Nephron (organoid): ENCODE data around the gene LDB3.
A peak's percentile ranks its signal among the peaks of the same experiment; 100 is the strongest.
"Not testable (repeated sequence)": the region's sequence is repeated elsewhere in the genome, so short reads cannot be mapped to it uniquely, and the experiment has no call there.

Source experiments
- H3K27ac Mint-ChIP-seq, 3 experiments: 2 replicates each; pipeline ENCODE4 v1.8.0; 2020; ENCODE audit warnings: mixed read lengths in 3 of 3, mild to moderate bottlenecking in 2 of 3, moderate library complexity in 1 of 3
- H3K27me3 Mint-ChIP-seq: 2 replicates; pipeline ENCODE4 v1.8.0; 2021; ENCODE audit warnings: low read depth, mild to moderate bottlenecking, moderate library complexity, mixed read lengths
- H3K36me3 Mint-ChIP-seq: 2 replicates; pipeline ENCODE4 v1.8.0; 2020; ENCODE audit warnings: low read depth, mixed read lengths
- H3K4me1 Mint-ChIP-seq: 2 replicates; pipeline ENCODE4 v1.8.0; 2020; ENCODE audit warnings: mixed read lengths
- H3K4me3 Mint-ChIP-seq, 3 experiments: 2 replicates each; pipeline ENCODE4 v1.8.0; 2020; ENCODE audit warnings: mild to moderate bottlenecking in 3 of 3, mixed read lengths in 3 of 3, moderate library complexity in 2 of 3
- H3K9me3 Mint-ChIP-seq: 2 replicates; pipeline ENCODE4 v1.8.0; 2020; ENCODE audit warnings: mixed read lengths
- CTCF ChIP-seq, 3 experiments: fragments of 200-600 bp; sonication (generic); IDR thresholded peaks; one replicate each; pipeline ENCODE4 v1.5.0; 2021; ENCODE audit warnings: antibody characterized with exemption in 3 of 3; ENCODE audit not compliant: unreplicated experiment in 3 of 3

LDB3 gene

GRCh38 chr10:86635402-86635801 lies 32.9 kb upstream of the LDB3 start:
- TF ChIP-seq CTCF (IDR thresholded peaks at IDR 0.05; ENCODE audit: unreplicated experiment in 3 of 3), result no peak
- Mint-ChIP-seq H3K4me3 (no peak overlapping the region), H3K27me3 (peaks cover 40% of the 10 kb centered on the region), H3K27ac (no peak overlapping the region), H3K9me3 (no peaks in the 10 kb centered on the region), H3K4me1 (peaks cover 9% of the 10 kb centered on the region), H3K36me3 (no peaks in the 10 kb centered on the region)

- Mint-ChIP-seq H3K27me3 (peaks cover 38% of the 10 kb centered on the region), H3K4me1 (peaks cover 4% of the 10 kb centered on the region), H3K27ac (no peak overlapping the region), H3K36me3 (no peaks in the 10 kb centered on the region), H3K9me3 (no peaks in the 10 kb centered on the region), H3K4me3 (no peak overlapping the region)
- no peak for TF ChIP-seq CTCF (IDR thresholded peaks at IDR 0.05; ENCODE audit: unreplicated experiment in 3 of 3)
Measured at GRCh38 chr10:86636311-86636710, 32.0 kb upstream of the LDB3 start.

GRCh38 chr10:86642021-86642420 lies 26.3 kb upstream of the LDB3 start:
- Mint-ChIP-seq H3K4me3 (no peak overlapping the region), H3K36me3 (no peaks in the 10 kb centered on the region), H3K27ac (no peak overlapping the region), H3K27me3 (peaks cover 31% of the 10 kb centered on the region), H3K9me3 (no peaks in the 10 kb centered on the region), H3K4me1 (peaks cover 21% of the 10 kb centered on the region)
- no peak for TF ChIP-seq CTCF (IDR thresholded peaks at IDR 0.05; ENCODE audit: unreplicated experiment in 3 of 3)

- Mint-ChIP-seq H3K4me1 (peaks cover 24% of the 10 kb centered on the region), H3K27me3 (peaks cover 31% of the 10 kb centered on the region), H3K4me3 (no peak overlapping the region), H3K27ac (no peak overlapping the region), H3K9me3 (no peaks in the 10 kb centered on the region), H3K36me3 (no peaks in the 10 kb centered on the region)
- TF ChIP-seq CTCF (IDR thresholded peaks at IDR 0.05; ENCODE audit: unreplicated experiment in 3 of 3), result no peak
Measured at GRCh38 chr10:86642499-86642898, 25.8 kb upstream of the LDB3 start.

GRCh38 chr10:86644152-86644793 lies 24.0 kb upstream of the LDB3 start:
- Mint-ChIP-seq H3K4me3 (no peak overlapping the region), H3K9me3 (no peaks in the 10 kb centered on the region), H3K27me3 (peaks cover 41% of the 10 kb centered on the region), H3K27ac (peak overlapping the region in 2 of 3 experiments; percentile 50 to 61), H3K36me3 (no peaks in the 10 kb centered on the region), H3K4me1 (peaks cover 41% of the 10 kb centered on the region)
- no peak for TF ChIP-seq CTCF (IDR thresholded peaks at IDR 0.05; ENCODE audit: unreplicated experiment in 3 of 3)

- Mint-ChIP-seq H3K27me3 (peaks cover 39% of the 10 kb centered on the region), H3K9me3 (no peaks in the 10 kb centered on the region), H3K27ac (no peak overlapping the region), H3K4me1 (peaks cover 43% of the 10 kb centered on the region), H3K4me3 (no peak overlapping the region), H3K36me3 (no peaks in the 10 kb centered on the region)
- TF ChIP-seq CTCF (IDR thresholded peaks at IDR 0.05; ENCODE audit: unreplicated experiment in 3 of 3), result no peak
Measured at GRCh38 chr10:86644794-86645445, 23.4 kb upstream of the LDB3 start.

- Mint-ChIP-seq H3K4me1 (peaks cover 49% of the 10 kb centered on the region), H3K27me3 (peaks cover 37% of the 10 kb centered on the region)
- H3K36me3 Mint-ChIP-seq, H3K27ac Mint-ChIP-seq, H3K9me3 Mint-ChIP-seq, H3K4me3 Mint-ChIP-seq: not testable (repeated sequence)
Measured at GRCh38 chr10:86645621-86646165, 22.6 kb upstream of the LDB3 start.
